ENCODE data around the gene CDH13.
A peak's percentile ranks its signal among the peaks of the same experiment; 100 is the strongest.

CDH13 gene

DNA sequence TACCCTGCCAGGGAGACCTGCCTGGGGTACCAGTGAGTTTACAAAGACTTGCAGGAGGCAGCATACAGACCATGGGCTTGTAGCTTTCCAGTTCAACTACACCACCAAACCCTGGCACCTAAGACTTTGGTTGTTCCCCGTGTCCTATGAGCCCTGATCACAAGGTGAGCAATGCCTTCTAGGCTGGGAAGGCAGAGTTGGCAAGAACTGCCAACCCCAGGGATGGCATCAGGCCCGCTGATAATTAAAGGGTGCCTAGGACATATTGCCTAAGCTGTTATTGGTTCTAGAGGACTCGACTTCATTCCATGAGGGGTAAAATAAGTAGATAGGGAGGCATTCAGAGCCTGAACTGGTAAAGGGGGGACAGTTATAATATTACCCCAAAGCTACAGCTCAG is 41.3 kb downstream of the CDH13 start:
- TF ChIP-seq ZFP30 (CRISPR knock-in tag; IDR thresholded peaks at IDR 0.05), result no peak
- no peak for ATAC-seq

DNA sequence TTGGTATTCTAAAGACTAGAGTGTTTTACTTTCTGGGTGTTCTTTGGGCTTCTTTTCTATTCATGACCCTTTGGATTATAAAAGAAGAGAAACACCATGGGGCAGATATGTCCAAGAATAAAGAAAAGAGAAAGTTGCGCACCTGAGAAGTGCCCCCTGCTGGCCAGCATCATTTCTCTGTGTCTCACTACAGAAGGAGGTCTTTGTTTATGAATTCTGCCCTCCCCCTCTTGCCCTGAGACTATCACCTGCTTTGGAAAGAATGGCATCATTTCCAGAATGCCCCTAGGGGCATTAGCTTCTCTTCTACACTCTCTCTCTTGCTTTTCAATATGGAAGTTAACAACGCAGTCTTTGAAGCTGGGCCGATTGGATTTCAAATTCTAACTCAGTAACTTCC is 45.0 kb downstream of the CDH13 start:
- peak; percentile 43; the same call in 1 of the 3 replicates for ATAC-seq
- TF ChIP-seq, protein P1, sequence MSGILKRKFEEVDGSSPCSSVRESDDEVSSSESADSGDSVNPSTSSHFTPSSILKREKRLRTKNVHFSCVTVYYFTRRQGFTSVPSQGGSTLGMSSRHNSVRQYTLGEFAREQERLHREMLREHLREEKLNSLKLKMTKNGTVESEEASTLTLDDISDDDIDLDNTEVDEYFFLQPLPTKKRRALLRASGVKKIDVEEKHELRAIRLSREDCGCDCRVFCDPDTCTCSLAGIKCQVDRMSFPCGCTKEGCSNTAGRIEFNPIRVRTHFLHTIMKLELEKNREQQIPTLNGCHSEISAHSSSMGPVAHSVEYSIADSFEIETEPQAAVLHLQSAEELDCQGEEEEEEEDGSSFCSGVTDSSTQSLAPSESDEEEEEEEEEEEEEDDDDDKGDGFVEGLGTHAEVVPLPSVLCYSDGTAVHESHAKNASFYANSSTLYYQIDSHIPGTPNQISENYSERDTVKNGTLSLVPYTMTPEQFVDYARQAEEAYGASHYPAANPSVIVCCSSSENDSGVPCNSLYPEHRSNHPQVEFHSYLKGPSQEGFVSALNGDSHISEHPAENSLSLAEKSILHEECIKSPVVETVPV (CRISPR knock-in tag; IDR thresholded peaks at IDR 0.05), result no peak
- no peak for TF ChIP-seq GLIS3 (CRISPR knock-in tag; IDR thresholded peaks at IDR 0.05)
- TF ChIP-seq SNAI2 (CRISPR knock-in tag; IDR thresholded peaks at IDR 0.05), result no peak
- TF ChIP-seq RARB (CRISPR knock-in tag; IDR thresholded peaks at IDR 0.05), result no peak
- TF ChIP-seq, protein P2, sequence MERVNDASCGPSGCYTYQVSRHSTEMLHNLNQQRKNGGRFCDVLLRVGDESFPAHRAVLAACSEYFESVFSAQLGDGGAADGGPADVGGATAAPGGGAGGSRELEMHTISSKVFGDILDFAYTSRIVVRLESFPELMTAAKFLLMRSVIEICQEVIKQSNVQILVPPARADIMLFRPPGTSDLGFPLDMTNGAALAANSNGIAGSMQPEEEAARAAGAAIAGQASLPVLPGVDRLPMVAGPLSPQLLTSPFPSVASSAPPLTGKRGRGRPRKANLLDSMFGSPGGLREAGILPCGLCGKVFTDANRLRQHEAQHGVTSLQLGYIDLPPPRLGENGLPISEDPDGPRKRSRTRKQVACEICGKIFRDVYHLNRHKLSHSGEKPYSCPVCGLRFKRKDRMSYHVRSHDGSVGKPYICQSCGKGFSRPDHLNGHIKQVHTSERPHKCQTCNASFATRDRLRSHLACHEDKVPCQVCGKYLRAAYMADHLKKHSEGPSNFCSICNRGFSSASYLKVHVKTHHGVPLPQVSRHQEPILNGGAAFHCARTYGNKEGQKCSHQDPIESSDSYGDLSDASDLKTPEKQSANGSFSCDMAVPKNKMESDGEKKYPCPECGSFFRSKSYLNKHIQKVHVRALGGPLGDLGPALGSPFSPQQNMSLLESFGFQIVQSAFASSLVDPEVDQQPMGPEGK (CRISPR knock-in tag; IDR thresholded peaks at IDR 0.05; ENCODE audit: borderline replicate concordance), result no peak
- no peak for TF ChIP-seq OSR1 (CRISPR knock-in tag; IDR thresholded peaks at IDR 0.05)
- TF ChIP-seq, protein P3, sequence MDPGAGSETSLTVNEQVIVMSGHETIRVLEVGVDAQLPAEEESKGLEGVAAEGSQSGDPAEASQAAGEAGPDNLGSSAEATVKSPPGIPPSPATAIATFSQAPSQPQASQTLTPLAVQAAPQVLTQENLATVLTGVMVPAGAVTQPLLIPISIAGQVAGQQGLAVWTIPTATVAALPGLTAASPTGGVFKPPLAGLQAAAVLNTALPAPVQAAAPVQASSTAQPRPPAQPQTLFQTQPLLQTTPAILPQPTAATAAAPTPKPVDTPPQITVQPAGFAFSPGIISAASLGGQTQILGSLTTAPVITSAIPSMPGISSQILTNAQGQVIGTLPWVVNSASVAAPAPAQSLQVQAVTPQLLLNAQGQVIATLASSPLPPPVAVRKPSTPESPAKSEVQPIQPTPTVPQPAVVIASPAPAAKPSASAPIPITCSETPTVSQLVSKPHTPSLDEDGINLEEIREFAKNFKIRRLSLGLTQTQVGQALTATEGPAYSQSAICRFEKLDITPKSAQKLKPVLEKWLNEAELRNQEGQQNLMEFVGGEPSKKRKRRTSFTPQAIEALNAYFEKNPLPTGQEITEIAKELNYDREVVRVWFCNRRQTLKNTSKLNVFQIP (CRISPR knock-in tag; IDR thresholded peaks at IDR 0.05; ENCODE audit: borderline replicate concordance, low read depth), result no peak
- TF ChIP-seq TOX (CRISPR knock-in tag; IDR thresholded peaks at IDR 0.05; ENCODE audit: borderline replicate concordance), result no peak
- TF ChIP-seq ZFP30 (CRISPR knock-in tag; IDR thresholded peaks at IDR 0.05), result no peak

DNA sequence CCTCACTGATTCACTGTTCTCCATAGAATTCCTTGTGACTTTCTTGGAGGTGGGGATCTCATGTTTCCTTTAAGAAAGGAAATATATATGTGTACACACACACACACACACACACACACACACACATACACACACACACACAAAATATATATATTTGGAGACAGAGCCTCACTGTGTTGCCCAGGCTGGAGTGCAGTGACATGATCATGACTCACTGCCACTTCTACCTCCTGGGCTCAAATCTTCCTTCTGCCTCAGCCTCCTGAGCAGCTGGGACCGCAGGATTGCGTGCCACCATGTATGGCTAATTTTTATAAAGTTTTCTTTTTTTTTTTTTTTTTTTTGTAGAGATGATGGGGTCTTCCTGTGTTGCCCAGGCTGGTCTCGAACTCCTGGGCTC is 45.9 kb downstream of the CDH13 start:
- ATAC-seq, result no peak
- TF ChIP-seq, protein P4, sequence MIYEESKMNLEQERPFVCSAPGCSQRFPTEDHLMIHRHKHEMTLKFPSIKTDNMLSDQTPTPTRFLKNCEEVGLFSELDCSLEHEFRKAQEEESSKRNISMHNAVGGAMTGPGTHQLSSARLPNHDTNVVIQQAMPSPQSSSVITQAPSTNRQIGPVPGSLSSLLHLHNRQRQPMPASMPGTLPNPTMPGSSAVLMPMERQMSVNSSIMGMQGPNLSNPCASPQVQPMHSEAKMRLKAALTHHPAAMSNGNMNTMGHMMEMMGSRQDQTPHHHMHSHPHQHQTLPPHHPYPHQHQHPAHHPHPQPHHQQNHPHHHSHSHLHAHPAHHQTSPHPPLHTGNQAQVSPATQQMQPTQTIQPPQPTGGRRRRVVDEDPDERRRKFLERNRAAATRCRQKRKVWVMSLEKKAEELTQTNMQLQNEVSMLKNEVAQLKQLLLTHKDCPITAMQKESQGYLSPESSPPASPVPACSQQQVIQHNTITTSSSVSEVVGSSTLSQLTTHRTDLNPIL (CRISPR knock-in tag; IDR thresholded peaks at IDR 0.05; ENCODE audit: low read depth), result no peak
- no peak for TF ChIP-seq GLIS3 (CRISPR knock-in tag; IDR thresholded peaks at IDR 0.05)
- TF ChIP-seq, protein P1 (CRISPR knock-in tag; IDR thresholded peaks at IDR 0.05), result no peak
- no peak for TF ChIP-seq ISL1 (CRISPR knock-in tag; IDR thresholded peaks at IDR 0.05)
- TF ChIP-seq ZFP30 (CRISPR knock-in tag; IDR thresholded peaks at IDR 0.05), result no peak
- TF ChIP-seq ZFP3 (CRISPR knock-in tag; IDR thresholded peaks at IDR 0.05), result no peak

DNA sequence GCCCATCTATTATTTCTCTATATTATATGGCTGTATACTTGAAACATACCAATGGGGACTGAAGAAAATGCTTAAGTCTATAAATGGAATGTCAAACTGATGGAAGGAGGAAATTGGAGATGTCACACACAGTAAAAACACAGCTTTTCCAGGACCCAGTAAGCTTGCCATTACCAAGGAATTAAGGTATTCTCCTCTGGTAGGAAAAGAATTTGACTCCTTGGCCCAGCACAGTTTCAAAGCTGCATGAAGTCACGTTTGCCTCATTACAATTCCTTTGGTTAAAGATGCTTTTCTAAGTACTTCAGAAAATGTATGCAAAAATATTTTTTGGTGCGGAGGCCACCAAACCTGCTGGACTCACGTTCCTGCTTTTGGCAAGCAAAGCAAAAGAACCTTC is 48.5 kb downstream of the CDH13 start:
- TF ChIP-seq, protein P1 (CRISPR knock-in tag; IDR thresholded peaks at IDR 0.05), result no peak
- TF ChIP-seq, protein P3 (CRISPR knock-in tag; IDR thresholded peaks at IDR 0.05; ENCODE audit: borderline replicate concordance, low read depth), result no peak
- TF ChIP-seq ZFP3 (CRISPR knock-in tag; IDR thresholded peaks at IDR 0.05) (no peak), ARNTL (CRISPR knock-in tag; IDR thresholded peaks at IDR 0.05; ENCODE audit: borderline replicate concordance, low read depth) (no peak), CSDC2 (CRISPR knock-in tag; IDR thresholded peaks at IDR 0.05) (no peak), ISL1 (CRISPR knock-in tag; IDR thresholded peaks at IDR 0.05) (no peak), ESRRG (CRISPR knock-in tag; IDR thresholded peaks at IDR 0.05) (no peak)
- ATAC-seq, result peak; percentile 76

Data from SK-N-SH treated with all-trans-retinoic acid at 6 μM for 48 hours (cell line).